HEK293 (cell line): ENCODE measurements around the gene NME3.

Experiments
- CTCF ChIA-PET: fragments of 350-600 bp; formaldehyde crosslinking; extraction: SDS; loops from one replicate; lab custom pipeline; 2021; ENCODE audit warnings: antibody characterized with exemption; lab: Yijun Ruan, JAX
- POLR2A ChIA-PET: fragments of 300-600 bp; formaldehyde crosslinking; extraction: SDS; loops from one replicate; lab custom pipeline; 2020; ENCODE audit warnings: antibody characterized with exemption, inconsistent platforms; lab: Yijun Ruan, JAX
- H3K27ac ChIP-seq: fragments of 200-500 bp; sonication (Bioruptor generic); 2 replicates; pipeline ENCODE4 v1.5.1; 2014; ENCODE audit warnings: low read depth, low read length, control low read depth, inconsistent platforms; ENCODE audit errors: extremely low read depth
- H3K36me3 ChIP-seq, 2 experiments: fragments of 200-500 bp in 1 of 2; sonication (Bioruptor generic) in 1 of 2; 1 replicate in 1 of 2; 2 replicates in 1 of 2; pipeline ENCODE4 v1.5.1; 2014 to 2017; ENCODE audit warnings: inconsistent platforms in 2 of 2, low read length in 2 of 2; ENCODE audit not compliant: control insufficient read depth in 2 of 2, insufficient read depth in 1 of 2
- H3K4me1 ChIP-seq: fragments of 200-500 bp; sonication (Bioruptor generic); 2 replicates; pipeline ENCODE4 v1.5.1; 2014; ENCODE audit warnings: mild to moderate bottlenecking, low read length, inconsistent platforms; ENCODE audit not compliant: control insufficient read depth, insufficient read depth
- H3K4me3 ChIP-seq: 2 replicates; pipeline ENCODE4 v1.5.1; 2011; ENCODE audit warnings: low read depth, mild to moderate bottlenecking, control low read depth, low read length, moderate library complexity
- H3K9me3 ChIP-seq: fragments of 200-500 bp; sonication (Bioruptor generic); 2 replicates; pipeline ENCODE4 v1.5.1; 2014; ENCODE audit warnings: low read depth, low read length, inconsistent platforms; ENCODE audit not compliant: control insufficient read depth, insufficient read depth
- YY1 ChIP-seq: fragments of 450-650 bp; formaldehyde crosslinking; IDR thresholded peaks from 2 replicates; pipeline ENCODE4 v1.5.1; 2018; ENCODE audit warnings: missing biosample characterization, missing genetic modification characterization
- YY2 ChIP-seq: fragments of 450-650 bp; formaldehyde crosslinking; IDR thresholded peaks from 2 replicates; pipeline ENCODE4 v1.5.1; 2016; ENCODE audit warnings: missing biosample characterization, missing genetic modification characterization
- ZNF132 ChIP-seq: fragments of 450-650 bp; formaldehyde crosslinking; IDR thresholded peaks from 2 replicates; pipeline ENCODE4 v1.5.1; 2017; ENCODE audit warnings: missing biosample characterization, missing genetic modification characterization, borderline replicate concordance
- ZNF138 ChIP-seq: fragments of 450-650 bp; formaldehyde crosslinking; IDR thresholded peaks from 2 replicates; pipeline ENCODE4 v1.5.1; 2016; ENCODE audit warnings: missing biosample characterization, missing genetic modification characterization, borderline replicate concordance
- ZNF211 ChIP-seq: fragments of 450-650 bp; formaldehyde crosslinking; IDR thresholded peaks from 2 replicates; pipeline ENCODE4 v1.5.1; 2016; ENCODE audit warnings: low read depth, missing biosample characterization, missing genetic modification characterization
- ZNF248 ChIP-seq: fragments of 450-650 bp; formaldehyde crosslinking; IDR thresholded peaks from 2 replicates; pipeline ENCODE4 v1.5.1; 2017; ENCODE audit warnings: missing biosample characterization, missing genetic modification characterization
- ZNF302 ChIP-seq: fragments of 450-650 bp; formaldehyde crosslinking; IDR thresholded peaks from 2 replicates; pipeline ENCODE4 v1.5.1; 2016; ENCODE audit warnings: missing biosample characterization, missing genetic modification characterization, low read depth
- ZNF341 ChIP-seq: fragments of 450-650 bp; formaldehyde crosslinking; IDR thresholded peaks from 2 replicates; pipeline ENCODE4; 2016; ENCODE audit warnings: low read depth, missing biosample characterization, missing genetic modification characterization
- ZSCAN23 ChIP-seq: fragments of 450-650 bp; formaldehyde crosslinking; IDR thresholded peaks from 2 replicates; pipeline ENCODE4 v1.5.1; 2016; ENCODE audit warnings: missing biosample characterization, missing genetic modification characterization
- TF ChIP-seq, protein P1 (sequence below): fragments of 450-650 bp; formaldehyde crosslinking; IDR thresholded peaks from 2 replicates; pipeline ENCODE4 v1.5.1; 2016; ENCODE audit warnings: missing biosample characterization, missing genetic modification characterization
- TF ChIP-seq, protein P2 (sequence below): fragments of 450-650 bp; formaldehyde crosslinking; IDR thresholded peaks from 2 replicates; pipeline ENCODE4 v1.5.1; 2016; ENCODE audit warnings: missing biosample characterization, missing genetic modification characterization, borderline replicate concordance
- TF ChIP-seq, protein P3 (sequence below): fragments of 450-650 bp; IDR thresholded peaks from 2 replicates; pipeline ENCODE4 v1.5.1; 2018; ENCODE audit warnings: missing biosample characterization, missing genetic modification characterization
- TF ChIP-seq, protein P4 (sequence below): fragments of 450-650 bp; formaldehyde crosslinking; IDR thresholded peaks from 2 replicates; pipeline ENCODE4 v1.5.1; 2016; ENCODE audit warnings: missing biosample characterization, missing genetic modification characterization
- TF ChIP-seq, protein P5 (sequence below): fragments of 450-650 bp; formaldehyde crosslinking; IDR thresholded peaks from 2 replicates; pipeline ENCODE4 v1.5.1; 2016; ENCODE audit warnings: missing biosample characterization, missing genetic modification characterization

NME3 gene

DNA sequence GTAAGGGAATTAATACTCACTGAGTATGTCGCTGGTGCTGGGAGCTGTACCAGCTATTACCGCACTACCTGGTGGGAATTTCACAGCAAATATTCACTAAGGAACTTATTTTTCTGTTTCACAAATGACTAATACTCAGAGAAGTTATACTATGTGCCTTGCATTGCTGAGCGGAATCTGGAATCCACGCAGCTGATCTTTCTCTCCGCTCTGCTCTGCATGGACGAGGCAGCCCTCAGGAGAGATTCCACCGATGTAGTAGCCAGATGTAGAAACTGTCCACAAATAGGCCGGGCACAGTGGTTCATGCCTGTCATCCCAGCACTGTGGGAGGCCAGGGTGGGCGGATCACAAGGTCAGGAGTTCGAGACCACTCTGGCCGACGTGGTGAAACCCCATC lies 17.1 kb downstream of the NME3 start:
- Histone ChIP-seq H3K4me3 (no peak overlapping the region), H3K4me1 (no peaks in the 10 kb centered on the region), H3K36me3 (peaks cover 14 to 54% of the 10 kb centered on the region in 2 experiments; a peak in 2 of 3 replicates), H3K9me3 (no peaks in the 10 kb centered on the region), H3K27ac (no peak overlapping the region)
- CTCF ChIA-PET: interaction anchor here (0.7 kb wide), 1 partner anchor 10 kb away, joined by 9 read pairs; no protein-coding TSS in a partner anchor
- POLR2A ChIA-PET: interaction anchor here (0.7 to 1.1 kb wide), 2 partner anchors 14 to 18 kb away, joined by 3 read pairs; partner anchors contain the start of genes EME2 and MRPS34
- TF ChIP-seq YY1 (tag by site-specific recombination): no peak
- no peak for TF ChIP-seq YY2 (tag by site-specific recombination)
- TF ChIP-seq, protein P1, sequence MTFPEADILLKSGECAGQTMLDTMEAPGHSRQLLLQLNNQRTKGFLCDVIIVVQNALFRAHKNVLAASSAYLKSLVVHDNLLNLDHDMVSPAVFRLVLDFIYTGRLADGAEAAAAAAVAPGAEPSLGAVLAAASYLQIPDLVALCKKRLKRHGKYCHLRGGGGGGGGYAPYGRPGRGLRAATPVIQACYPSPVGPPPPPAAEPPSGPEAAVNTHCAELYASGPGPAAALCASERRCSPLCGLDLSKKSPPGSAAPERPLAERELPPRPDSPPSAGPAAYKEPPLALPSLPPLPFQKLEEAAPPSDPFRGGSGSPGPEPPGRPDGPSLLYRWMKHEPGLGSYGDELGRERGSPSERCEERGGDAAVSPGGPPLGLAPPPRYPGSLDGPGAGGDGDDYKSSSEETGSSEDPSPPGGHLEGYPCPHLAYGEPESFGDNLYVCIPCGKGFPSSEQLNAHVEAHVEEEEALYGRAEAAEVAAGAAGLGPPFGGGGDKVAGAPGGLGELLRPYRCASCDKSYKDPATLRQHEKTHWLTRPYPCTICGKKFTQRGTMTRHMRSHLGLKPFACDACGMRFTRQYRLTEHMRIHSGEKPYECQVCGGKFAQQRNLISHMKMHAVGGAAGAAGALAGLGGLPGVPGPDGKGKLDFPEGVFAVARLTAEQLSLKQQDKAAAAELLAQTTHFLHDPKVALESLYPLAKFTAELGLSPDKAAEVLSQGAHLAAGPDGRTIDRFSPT (tag by site-specific recombination): no peak

DNA sequence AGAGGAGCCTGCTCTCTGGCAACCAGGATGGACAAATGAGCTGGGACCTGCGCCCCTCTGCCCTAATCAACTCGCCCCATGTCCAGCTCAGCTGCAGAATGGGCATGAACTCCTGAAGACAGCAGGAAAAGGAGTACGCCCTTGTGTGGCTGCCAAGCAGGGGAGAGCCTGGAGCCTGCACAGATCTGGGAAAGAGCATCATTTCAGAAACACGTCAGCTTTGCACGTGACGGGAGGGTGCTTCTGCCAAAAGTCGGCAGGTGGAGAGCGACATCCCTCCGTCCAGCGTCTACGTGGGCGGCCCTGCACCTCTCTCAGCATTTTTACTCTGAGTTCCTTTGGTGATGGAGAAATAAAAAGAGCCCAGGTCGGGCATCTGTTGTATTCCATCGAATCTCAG lies 18.5 kb downstream of the NME3 start:
- Histone ChIP-seq H3K4me1 (no peaks in the 10 kb centered on the region), H3K9me3 (no peaks in the 10 kb centered on the region), H3K36me3 (peaks cover 14 to 60% of the 10 kb centered on the region in 2 experiments; a peak in 2 of 3 replicates), H3K27ac (no peak overlapping the region), H3K4me3 (no peak overlapping the region)
- CTCF ChIA-PET: interaction anchor here (0.6 kb wide), 2 partner anchors 29 to 36 kb away, joined by 3 to 4 read pairs; no protein-coding TSS in a partner anchor
- TF ChIP-seq ZNF138 (no peak), ZSCAN23 (tag by site-specific recombination) (no peak), ZNF132 (tag by site-specific recombination) (no peak), ZNF211 (tag by site-specific recombination) (no peak), ZNF248 (tag by site-specific recombination) (no peak), ZNF341 (tag by site-specific recombination) (no peak), ZNF302 (tag by site-specific recombination) (no peak)
- TF ChIP-seq, protein P2, sequence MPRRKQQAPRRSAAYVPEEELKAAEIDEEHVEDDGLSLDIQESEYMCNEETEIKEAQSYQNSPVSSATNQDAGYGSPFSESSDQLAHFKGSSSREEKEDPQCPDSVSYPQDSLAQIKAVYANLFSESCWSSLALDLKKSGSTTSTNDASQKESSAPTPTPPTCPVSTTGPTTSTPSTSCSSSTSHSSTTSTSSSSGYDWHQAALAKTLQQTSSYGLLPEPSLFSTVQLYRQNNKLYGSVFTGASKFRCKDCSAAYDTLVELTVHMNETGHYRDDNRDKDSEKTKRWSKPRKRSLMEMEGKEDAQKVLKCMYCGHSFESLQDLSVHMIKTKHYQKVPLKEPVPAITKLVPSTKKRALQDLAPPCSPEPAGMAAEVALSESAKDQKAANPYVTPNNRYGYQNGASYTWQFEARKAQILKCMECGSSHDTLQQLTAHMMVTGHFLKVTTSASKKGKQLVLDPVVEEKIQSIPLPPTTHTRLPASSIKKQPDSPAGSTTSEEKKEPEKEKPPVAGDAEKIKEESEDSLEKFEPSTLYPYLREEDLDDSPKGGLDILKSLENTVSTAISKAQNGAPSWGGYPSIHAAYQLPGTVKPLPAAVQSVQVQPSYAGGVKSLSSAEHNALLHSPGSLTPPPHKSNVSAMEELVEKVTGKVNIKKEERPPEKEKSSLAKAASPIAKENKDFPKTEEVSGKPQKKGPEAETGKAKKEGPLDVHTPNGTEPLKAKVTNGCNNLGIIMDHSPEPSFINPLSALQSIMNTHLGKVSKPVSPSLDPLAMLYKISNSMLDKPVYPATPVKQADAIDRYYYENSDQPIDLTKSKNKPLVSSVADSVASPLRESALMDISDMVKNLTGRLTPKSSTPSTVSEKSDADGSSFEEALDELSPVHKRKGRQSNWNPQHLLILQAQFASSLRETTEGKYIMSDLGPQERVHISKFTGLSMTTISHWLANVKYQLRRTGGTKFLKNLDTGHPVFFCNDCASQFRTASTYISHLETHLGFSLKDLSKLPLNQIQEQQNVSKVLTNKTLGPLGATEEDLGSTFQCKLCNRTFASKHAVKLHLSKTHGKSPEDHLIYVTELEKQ: no peak
- TF ChIP-seq, protein P3, sequence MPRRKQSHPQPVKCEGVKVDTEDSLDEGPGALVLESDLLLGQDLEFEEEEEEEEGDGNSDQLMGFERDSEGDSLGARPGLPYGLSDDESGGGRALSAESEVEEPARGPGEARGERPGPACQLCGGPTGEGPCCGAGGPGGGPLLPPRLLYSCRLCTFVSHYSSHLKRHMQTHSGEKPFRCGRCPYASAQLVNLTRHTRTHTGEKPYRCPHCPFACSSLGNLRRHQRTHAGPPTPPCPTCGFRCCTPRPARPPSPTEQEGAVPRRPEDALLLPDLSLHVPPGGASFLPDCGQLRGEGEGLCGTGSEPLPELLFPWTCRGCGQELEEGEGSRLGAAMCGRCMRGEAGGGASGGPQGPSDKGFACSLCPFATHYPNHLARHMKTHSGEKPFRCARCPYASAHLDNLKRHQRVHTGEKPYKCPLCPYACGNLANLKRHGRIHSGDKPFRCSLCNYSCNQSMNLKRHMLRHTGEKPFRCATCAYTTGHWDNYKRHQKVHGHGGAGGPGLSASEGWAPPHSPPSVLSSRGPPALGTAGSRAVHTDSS (tag by site-specific recombination): no peak
- TF ChIP-seq, protein P4, sequence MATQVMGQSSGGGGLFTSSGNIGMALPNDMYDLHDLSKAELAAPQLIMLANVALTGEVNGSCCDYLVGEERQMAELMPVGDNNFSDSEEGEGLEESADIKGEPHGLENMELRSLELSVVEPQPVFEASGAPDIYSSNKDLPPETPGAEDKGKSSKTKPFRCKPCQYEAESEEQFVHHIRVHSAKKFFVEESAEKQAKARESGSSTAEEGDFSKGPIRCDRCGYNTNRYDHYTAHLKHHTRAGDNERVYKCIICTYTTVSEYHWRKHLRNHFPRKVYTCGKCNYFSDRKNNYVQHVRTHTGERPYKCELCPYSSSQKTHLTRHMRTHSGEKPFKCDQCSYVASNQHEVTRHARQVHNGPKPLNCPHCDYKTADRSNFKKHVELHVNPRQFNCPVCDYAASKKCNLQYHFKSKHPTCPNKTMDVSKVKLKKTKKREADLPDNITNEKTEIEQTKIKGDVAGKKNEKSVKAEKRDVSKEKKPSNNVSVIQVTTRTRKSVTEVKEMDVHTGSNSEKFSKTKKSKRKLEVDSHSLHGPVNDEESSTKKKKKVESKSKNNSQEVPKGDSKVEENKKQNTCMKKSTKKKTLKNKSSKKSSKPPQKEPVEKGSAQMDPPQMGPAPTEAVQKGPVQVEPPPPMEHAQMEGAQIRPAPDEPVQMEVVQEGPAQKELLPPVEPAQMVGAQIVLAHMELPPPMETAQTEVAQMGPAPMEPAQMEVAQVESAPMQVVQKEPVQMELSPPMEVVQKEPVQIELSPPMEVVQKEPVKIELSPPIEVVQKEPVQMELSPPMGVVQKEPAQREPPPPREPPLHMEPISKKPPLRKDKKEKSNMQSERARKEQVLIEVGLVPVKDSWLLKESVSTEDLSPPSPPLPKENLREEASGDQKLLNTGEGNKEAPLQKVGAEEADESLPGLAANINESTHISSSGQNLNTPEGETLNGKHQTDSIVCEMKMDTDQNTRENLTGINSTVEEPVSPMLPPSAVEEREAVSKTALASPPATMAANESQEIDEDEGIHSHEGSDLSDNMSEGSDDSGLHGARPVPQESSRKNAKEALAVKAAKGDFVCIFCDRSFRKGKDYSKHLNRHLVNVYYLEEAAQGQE: no peak
- TF ChIP-seq, protein P5, sequence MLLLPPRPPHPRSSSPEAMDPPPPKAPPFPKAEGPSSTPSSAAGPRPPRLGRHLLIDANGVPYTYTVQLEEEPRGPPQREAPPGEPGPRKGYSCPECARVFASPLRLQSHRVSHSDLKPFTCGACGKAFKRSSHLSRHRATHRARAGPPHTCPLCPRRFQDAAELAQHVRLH (tag by site-specific recombination): no peak
- POLR2A ChIA-PET: no interaction called here
